NCI-H2196 treated with DMSO at 0.1 percent for 48 hours (cell line): ENCODE measurements around the gene ZFP37.
"Not testable (repeated sequence)": the region's sequence is repeated elsewhere in the genome, so short reads cannot be mapped to it uniquely, and the experiment has no call there.

Experiments
- DNase-seq: peaks from one replicate; lab custom pipeline; 2025; ENCODE audit not compliant: unreplicated experiment; lab: John Stamatoyannopoulos, UW

Gene ZFP37

GRCh38 chr9:113056191-113057106, at the start of gene ZFP37:
Gene ZFP37, minus strand, starts transcription at chr9:113056724. Its CDS starts 36 bp downstream, at chr9:113056688.
- DNase-seq = peak; percentile 88

GRCh38 chr9:113105345-113105744, 48.8 kb upstream of the ZFP37 start:
- DNase-seq = not testable (repeated sequence)

GRCh38 chr9:113095561-113095960, 39.0 kb upstream of the ZFP37 start:
- DNase-seq = no peak

- not testable (repeated sequence) for DNase-seq
These were observed 33.4 kb upstream of the ZFP37 start for GRCh38 chr9:113089924-113090323.

GRCh38 chr9:113089143-113089505, 32.6 kb upstream of the ZFP37 start:
- DNase-seq = not testable (repeated sequence)

GRCh38 chr9:113088456-113089142, 32.1 kb upstream of the ZFP37 start:
- DNase-seq = not testable (repeated sequence)

- DNase-seq = not testable (repeated sequence)
These were observed 6.4 kb upstream of the ZFP37 start for GRCh38 chr9:113062932-113063310.

GRCh38 chr9:113062256-113062931, 5.9 kb upstream of the ZFP37 start:
- not testable (repeated sequence) for DNase-seq

- not testable (repeated sequence) for DNase-seq
These were observed 4.7 kb upstream of the ZFP37 start for GRCh38 chr9:113061072-113061850.

- DNase-seq = not testable (repeated sequence)
These were observed 3.2 kb upstream of the ZFP37 start for GRCh38 chr9:113059581-113060284.

GRCh38 chr9:113057193-113057592, 669 bp upstream of the ZFP37 start:
- DNase-seq = no peak

- DNase-seq = no peak
These were observed 13.5 kb downstream of the ZFP37 start for GRCh38 chr9:113042884-113043657.

GRCh38 chr9:113026200-113026599, 30.3 kb downstream of the ZFP37 start:
- DNase-seq = no peak

- no peak for DNase-seq
These were observed 38.3 kb downstream of the ZFP37 start for GRCh38 chr9:113018247-113018646.

GRCh38 chr9:113012492-113012891, 44.0 kb downstream of the ZFP37 start:
- no peak for DNase-seq

- DNase-seq = no peak
These were observed 44.6 kb downstream of the ZFP37 start, which contains the start of gene ZNF883 for GRCh38 chr9:113011911-113012381. Gene ZNF883, minus strand, starts transcription at chr9:113012192.

- DNase-seq = no peak
These were observed 50.7 kb downstream of the ZFP37 start for GRCh38 chr9:113005777-113006176.

GRCh38 chr9:112997236-112997941, 59.1 kb downstream of the ZFP37 start:
- DNase-seq = no peak
